ENCODE measurements around the gene C2CD2.

The C2CD2 gene

GRCh38 chr21:41848958-41849580 lies 104.7 kb downstream of the C2CD2 start:
- peaks cover 24% of the 10 kb centered on the region; the same call in 1 of the 2 replicates for H3K36me3 ChIP-seq (ENCODE audit: insufficient read depth, low read length)
- no peaks in the 10 kb centered on the region for H3K27me3 ChIP-seq (ENCODE audit: insufficient read depth, low read length, poor library complexity, severe bottlenecking)
- no peaks in the 10 kb centered on the region for H3K79me2 ChIP-seq (ENCODE audit: insufficient read depth, low read length)
- H4K20me1 ChIP-seq (ENCODE audit: insufficient read depth, low read length, poor library complexity, severe bottlenecking) = no peaks in the 10 kb centered on the region
- H3K4me1 ChIP-seq (ENCODE audit: insufficient read depth, low read length, poor library complexity, severe bottlenecking) = peaks cover 2% of the 10 kb centered on the region
- no peaks in the 10 kb centered on the region for H3F3A ChIP-seq (ENCODE audit: low read depth)
- TF ChIP-seq CTCF (conservative IDR thresholded peaks at IDR 0.05; ENCODE audit: low read length) (no peak), EZH2phosphoT487 (IDR thresholded peaks at IDR 0.05; ENCODE audit: borderline replicate concordance) (no peak)
- no peaks in the 10 kb centered on the region for H3K9me2 ChIP-seq (replicated peaks; ENCODE audit: low read depth, low read length)
- H2AFZ ChIP-seq (ENCODE audit: low read length) = no peak overlapping the region
- H3K4me3 ChIP-seq (ENCODE audit: low read length, poor library complexity, severe bottlenecking) = no peak overlapping the region
- no peak overlapping the region for H3K4me2 ChIP-seq (ENCODE audit: low read depth, low read length, poor library complexity, severe bottlenecking)
- no peaks in the 10 kb centered on the region for H3K9me3 ChIP-seq (ENCODE audit: insufficient read depth, low read depth, low read length)
- H3K9ac ChIP-seq (ENCODE audit: low read depth, low read length, poor library complexity, severe bottlenecking) = no peak overlapping the region

DNA sequence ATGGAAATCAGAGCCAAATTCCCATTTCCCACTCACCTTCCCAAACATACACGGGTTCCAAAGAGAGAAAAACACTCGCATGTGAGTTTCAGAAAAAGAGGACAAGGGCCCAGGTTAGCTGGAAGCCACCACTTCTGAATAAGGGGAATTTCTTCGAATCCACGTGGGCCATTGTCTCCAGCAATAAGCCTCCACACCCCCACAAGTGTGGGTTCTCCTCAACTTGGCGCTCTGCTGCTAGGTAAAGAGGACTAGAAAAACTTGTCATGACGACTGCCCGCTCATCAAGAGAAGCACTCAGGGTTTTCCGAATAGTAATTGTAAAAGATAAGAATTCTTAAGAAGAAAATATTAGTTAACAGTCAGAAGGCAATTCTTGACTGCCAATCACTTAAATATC lies 105.3 kb downstream of the C2CD2 start:
- Histone ChIP-seq H3F3A (ENCODE audit: low read depth) (no peaks in the 10 kb centered on the region), H3K4me2 (ENCODE audit: low read depth, low read length, poor library complexity, severe bottlenecking) (no peak overlapping the region), H3K27me3 (ENCODE audit: insufficient read depth, low read length, poor library complexity, severe bottlenecking) (no peaks in the 10 kb centered on the region), H3K36me3 (ENCODE audit: insufficient read depth, low read length) (peaks cover 19% of the 10 kb centered on the region; the same call in 1 of the 2 replicates), H3K79me2 (ENCODE audit: insufficient read depth, low read length) (no peaks in the 10 kb centered on the region), H3K9me3 (ENCODE audit: insufficient read depth, low read depth, low read length) (no peaks in the 10 kb centered on the region), H3K9ac (ENCODE audit: low read depth, low read length, poor library complexity, severe bottlenecking) (no peak overlapping the region), H3K4me1 (ENCODE audit: insufficient read depth, low read length, poor library complexity, severe bottlenecking) (peaks cover 8% of the 10 kb centered on the region), H3K4me3 (ENCODE audit: low read length, poor library complexity, severe bottlenecking) (no peak overlapping the region), H4K20me1 (ENCODE audit: insufficient read depth, low read length, poor library complexity, severe bottlenecking) (no peaks in the 10 kb centered on the region), H3K9me2 (replicated peaks; ENCODE audit: low read depth, low read length) (no peaks in the 10 kb centered on the region), H2AFZ (ENCODE audit: low read length) (no peak overlapping the region)
- no peak for TF ChIP-seq CTCF (conservative IDR thresholded peaks at IDR 0.05; ENCODE audit: low read length)
- TF ChIP-seq EZH2phosphoT487 (IDR thresholded peaks at IDR 0.05; ENCODE audit: borderline replicate concordance) = no peak

DNA sequence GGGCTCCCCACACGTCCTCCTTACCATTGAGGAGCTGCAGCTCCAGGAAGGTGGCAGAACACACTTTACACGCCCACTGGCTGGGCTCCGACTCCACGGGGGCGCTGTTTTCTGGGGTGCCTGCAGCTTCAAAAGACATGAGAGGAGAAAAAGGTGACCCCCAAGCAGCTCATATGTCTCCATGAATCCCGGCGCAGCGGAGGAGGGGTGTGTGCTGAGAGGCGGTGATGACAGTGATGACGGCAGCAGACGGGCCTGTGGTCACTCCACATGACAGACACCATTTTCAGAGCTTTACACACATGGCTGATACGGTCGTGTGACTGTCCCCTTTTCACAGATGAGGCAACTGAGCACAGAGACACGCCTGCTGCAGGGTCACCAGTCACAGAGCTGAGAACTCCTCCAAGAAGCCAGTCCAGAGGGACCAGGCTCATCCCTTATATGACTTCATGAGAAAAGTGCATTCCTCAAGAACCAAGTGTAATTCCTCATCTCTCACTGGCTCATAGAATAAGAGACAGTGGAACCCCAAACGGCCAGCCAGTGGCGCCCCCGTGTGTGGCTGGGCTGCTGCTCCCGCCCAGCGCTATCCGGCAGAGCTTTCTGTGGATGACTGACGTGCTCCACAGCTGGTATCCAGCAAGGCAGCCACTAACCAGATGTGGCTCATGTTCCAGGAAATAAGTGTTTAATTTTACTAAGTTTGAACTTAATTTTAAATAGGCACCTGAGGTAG lies 106.6 kb downstream of the C2CD2 start:
- Histone ChIP-seq H3F3A (ENCODE audit: low read depth) (no peaks in the 10 kb centered on the region), H4K20me1 (ENCODE audit: insufficient read depth, low read length, poor library complexity, severe bottlenecking) (no peaks in the 10 kb centered on the region), H3K9ac (ENCODE audit: low read depth, low read length, poor library complexity, severe bottlenecking) (no peak overlapping the region), H3K4me1 (ENCODE audit: insufficient read depth, low read length, poor library complexity, severe bottlenecking) (peaks cover 8% of the 10 kb centered on the region), H3K9me2 (replicated peaks; ENCODE audit: low read depth, low read length) (no peaks in the 10 kb centered on the region), H3K9me3 (ENCODE audit: insufficient read depth, low read depth, low read length) (no peaks in the 10 kb centered on the region), H2AFZ (ENCODE audit: low read length) (no peak overlapping the region), H3K27me3 (ENCODE audit: insufficient read depth, low read length, poor library complexity, severe bottlenecking) (no peaks in the 10 kb centered on the region), H3K4me2 (ENCODE audit: low read depth, low read length, poor library complexity, severe bottlenecking) (no peak overlapping the region), H3K79me2 (ENCODE audit: insufficient read depth, low read length) (no peaks in the 10 kb centered on the region), H3K36me3 (ENCODE audit: insufficient read depth, low read length) (peaks cover 7% of the 10 kb centered on the region; the same call in 1 of the 2 replicates), H3K4me3 (ENCODE audit: low read length, poor library complexity, severe bottlenecking) (no peak overlapping the region)
- TF ChIP-seq CTCF (conservative IDR thresholded peaks at IDR 0.05; ENCODE audit: low read length) (0 out of 2 replicates have a peak, but pooled peaks have one; percentile 12), EZH2phosphoT487 (IDR thresholded peaks at IDR 0.05; ENCODE audit: borderline replicate concordance) (no peak)
